ENCODE results near the gene PHF2. TPM values are rescaled to one million over a fixed set of nuclear protein-coding genes. Genes with fewer than 3 reads are reported as not detected.

Gene PHF2
- total RNA-seq, 1 experiment from 2014 or later: 17.4 TPM

GRCh38 chr9:93690618-93691017, 114.2 kb downstream of the PHF2 start:
- no peak overlapping the region for H3K56ac ChIP-seq (ENCODE audit: insufficient read length, low read depth, low read length)
- H4K20me1 ChIP-seq (ENCODE audit: control insufficient read depth, insufficient read depth, insufficient read length): no peaks in the 10 kb centered on the region
- DNase-seq: no peak
- H2BK20ac ChIP-seq (ENCODE audit: low read depth, low read length, poor library complexity, severe bottlenecking): no peak overlapping the region
- no peak overlapping the region for H3K27ac Mint-ChIP-seq
- no peak overlapping the region for H2AK5ac ChIP-seq (ENCODE audit: insufficient read length, low read length)
- H3K14ac ChIP-seq (ENCODE audit: insufficient read depth, low read length): no peak overlapping the region
- no peaks in the 10 kb centered on the region for H3K27me3 ChIP-seq (ENCODE audit: insufficient read depth, low read length)
- H3K9ac ChIP-seq (ENCODE audit: extremely low read depth, insufficient read length, low read length): no peak overlapping the region
- WGBS (ENCODE audit: extremely low coverage, insufficient read length, low lambda C conversion rate): no CpG with 5 or more reads among the region's 1 CpG
- H3K27me3 Mint-ChIP-seq (ENCODE audit: low read depth): no peaks in the 10 kb centered on the region; the same call in 1 of the 2 replicates
- H3K79me2 ChIP-seq (ENCODE audit: insufficient read depth, low read length): no peaks in the 10 kb centered on the region
- H3K79me1 ChIP-seq (ENCODE audit: insufficient read depth, low read depth, low read length, poor library complexity, severe bottlenecking): no peaks in the 10 kb centered on the region
- no peak overlapping the region for H2BK5ac ChIP-seq (ENCODE audit: insufficient read length, low read length)
- no peak overlapping the region for H2BK12ac ChIP-seq (ENCODE audit: insufficient read length, low read depth, low read length)
- no peak overlapping the region for H3K4me2 ChIP-seq (ENCODE audit: insufficient read depth, insufficient read length, low read length)
- no peak overlapping the region for H4K91ac ChIP-seq (ENCODE audit: insufficient read length, low read depth, low read length)
- H2AFZ ChIP-seq (ENCODE audit: low read length): no peak overlapping the region
- H3K4me1 Mint-ChIP-seq: peaks cover 0 to 7% of the 10 kb centered on the region in 2 experiments; a peak in 1 of 4 replicates
- peaks cover 37 to 39% of the 10 kb centered on the region in 2 experiments for H3K9me3 Mint-ChIP-seq
- H3K23me2 ChIP-seq (ENCODE audit: insufficient read length, low read depth, low read length, poor library complexity, severe bottlenecking): no peaks in the 10 kb centered on the region
- no peak overlapping the region for H2BK120ac ChIP-seq (ENCODE audit: low read depth, low read length, poor library complexity, severe bottlenecking)
- H3K27ac ChIP-seq (ENCODE audit: insufficient read length, low read depth, low read length): no peak overlapping the region
- H4K5ac ChIP-seq (ENCODE audit: insufficient read length, low read depth, low read length): no peak overlapping the region
- H3K36me3 Mint-ChIP-seq (ENCODE audit: insufficient read depth in 1 of 3, low read depth in 3 of 3): peaks cover 3 to 21% (median 5%) of the 10 kb centered on the region in 3 experiments; a peak in 4 of 7 replicates
- no peak overlapping the region for H3K18ac ChIP-seq (ENCODE audit: insufficient read length, low read depth, low read length)
- H3T11ph ChIP-seq (ENCODE audit: low read length): no peak overlapping the region
- TF ChIP-seq, protein P1, sequence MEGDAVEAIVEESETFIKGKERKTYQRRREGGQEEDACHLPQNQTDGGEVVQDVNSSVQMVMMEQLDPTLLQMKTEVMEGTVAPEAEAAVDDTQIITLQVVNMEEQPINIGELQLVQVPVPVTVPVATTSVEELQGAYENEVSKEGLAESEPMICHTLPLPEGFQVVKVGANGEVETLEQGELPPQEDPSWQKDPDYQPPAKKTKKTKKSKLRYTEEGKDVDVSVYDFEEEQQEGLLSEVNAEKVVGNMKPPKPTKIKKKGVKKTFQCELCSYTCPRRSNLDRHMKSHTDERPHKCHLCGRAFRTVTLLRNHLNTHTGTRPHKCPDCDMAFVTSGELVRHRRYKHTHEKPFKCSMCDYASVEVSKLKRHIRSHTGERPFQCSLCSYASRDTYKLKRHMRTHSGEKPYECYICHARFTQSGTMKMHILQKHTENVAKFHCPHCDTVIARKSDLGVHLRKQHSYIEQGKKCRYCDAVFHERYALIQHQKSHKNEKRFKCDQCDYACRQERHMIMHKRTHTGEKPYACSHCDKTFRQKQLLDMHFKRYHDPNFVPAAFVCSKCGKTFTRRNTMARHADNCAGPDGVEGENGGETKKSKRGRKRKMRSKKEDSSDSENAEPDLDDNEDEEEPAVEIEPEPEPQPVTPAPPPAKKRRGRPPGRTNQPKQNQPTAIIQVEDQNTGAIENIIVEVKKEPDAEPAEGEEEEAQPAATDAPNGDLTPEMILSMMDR (conservative IDR thresholded peaks at IDR 0.05): no peak
- no peak overlapping the region for H3K23ac ChIP-seq (ENCODE audit: insufficient read length, low read depth, low read length)
- peaks cover 7% of the 10 kb centered on the region for H3K9me3 ChIP-seq (ENCODE audit: control insufficient read depth, low read depth, low read length)
- no peak overlapping the region for H3K4me3 Mint-ChIP-seq
- H3K4me1 ChIP-seq (ENCODE audit: insufficient read depth, low read length): no peaks in the 10 kb centered on the region
- H3K4ac ChIP-seq (ENCODE audit: low read depth, low read length): no peak overlapping the region
- no peak overlapping the region for H2BK15ac ChIP-seq (ENCODE audit: low read depth, low read length)
- H4K8ac ChIP-seq (replicated peaks; ENCODE audit: insufficient read length, low read depth, low read length): no peak overlapping the region

All from H9 (cell line).